BJ (cell line): ENCODE measurements around the gene CALML3. TPM values are rescaled to one million over a fixed set of nuclear protein-coding genes. Genes with fewer than 3 reads are reported as not detected.

Experiments
- CTCF ChIA-PET: fragments of 350-600 bp; formaldehyde crosslinking; extraction: SDS; loops from one replicate; lab custom pipeline; 2021; ENCODE audit warnings: antibody characterized with exemption, inconsistent platforms; lab: Yijun Ruan, JAX
- POLR2A ChIA-PET: fragments of 300-600 bp; sonication (Branson Sonifier 250); formaldehyde crosslinking; extraction: SDS; loops from one replicate; lab custom pipeline; 2021; ENCODE audit warnings: antibody characterized with exemption; lab: Charles Lee
- DNase-seq: peaks from one replicate; pipeline ENCODE4 v3.0.0-alpha.2; 2011; ENCODE audit warnings: low read depth
- H3K27me3 ChIP-seq: 2 replicates; pipeline ENCODE4 v1.6.0; 2011; ENCODE audit warnings: low read length; ENCODE audit not compliant: control insufficient read depth, insufficient read depth
- H3K36me3 ChIP-seq: 2 replicates; pipeline ENCODE4 v1.5.1; 2011; ENCODE audit warnings: low read length; ENCODE audit not compliant: control insufficient read depth, insufficient read depth
- H3K4me3 ChIP-seq: 2 replicates; pipeline ENCODE4 v1.5.1; 2011; ENCODE audit warnings: low read depth, mild to moderate bottlenecking, control low read depth, low read length
- CTCF ChIP-seq: IDR thresholded peaks from 2 replicates; pipeline ENCODE4 v1.5.1; 2011; ENCODE audit warnings: low read depth, mild to moderate bottlenecking, control low read depth, inconsistent platforms, low read length, moderate library complexity; ENCODE audit not compliant: insufficient read depth
- polyA plus RNA-seq: library from polyadenylated mRNA; depleted of rRNA; stranded (reverse); fragments of >200 nt; gene quantifications from 2 replicates; pipeline ENCODE4 v1.2.3, GENCODE V29; 2011

CALML3 gene
- polyA plus RNA-seq, 1 experiment = not detected

- Histone ChIP-seq H3K36me3 (no peaks in the 10 kb centered on the region), H3K27me3 (peaks cover 4% of the 10 kb centered on the region; the same call in 1 of the 2 replicates), H3K4me3 (no peak overlapping the region)
- TF ChIP-seq CTCF = no peak
- no peak for DNase-seq
- POLR2A ChIA-PET = no interaction called here
- CTCF ChIA-PET = no interaction called here
These were observed 8.6 kb upstream of the CALML3 start for GRCh38 chr10:5515948-5516761.

GRCh38 chr10:5517546-5517945, 7.2 kb upstream of the CALML3 start:
- no peak for TF ChIP-seq CTCF
- Histone ChIP-seq H3K4me3 (no peak overlapping the region), H3K27me3 (peaks cover 4% of the 10 kb centered on the region; the same call in 1 of the 2 replicates), H3K36me3 (no peaks in the 10 kb centered on the region)
- CTCF ChIA-PET = no interaction called here
- DNase-seq = no peak
- POLR2A ChIA-PET = no interaction called here

- POLR2A ChIA-PET = no interaction called here
- H3K36me3 ChIP-seq = no peaks in the 10 kb centered on the region
- no peak for TF ChIP-seq CTCF
- H3K27me3 ChIP-seq = peaks cover 2% of the 10 kb centered on the region; the same call in 1 of the 2 replicates
- no peak for DNase-seq
- CTCF ChIA-PET = no interaction called here
- H3K4me3 ChIP-seq = no peak overlapping the region
These were observed 6.6 kb upstream of the CALML3 start for GRCh38 chr10:5518143-5518542.

GRCh38 chr10:5519054-5519453, 5.7 kb upstream of the CALML3 start:
- CTCF ChIA-PET = no interaction called here

More at GRCh38 chr10:5519054-5519453, 5.7 kb upstream of the CALML3 start:
- Histone ChIP-seq H3K4me3 (no peak overlapping the region), H3K27me3 (peaks cover 2% of the 10 kb centered on the region; the same call in 1 of the 2 replicates), H3K36me3 (no peaks in the 10 kb centered on the region)
- no peak for DNase-seq
- POLR2A ChIA-PET = no interaction called here
- TF ChIP-seq CTCF = no peak
